Esophagus muscularis mucosa (tissue), 4 donors: Measurements from ENCODE around the gene COPS6.

ENCODE experiments used
- CTCF ChIP-seq, 3 experiments: fragments of 200-600 bp in 2 of 3; fragments of 450-650 bp in 1 of 3; sonication (generic) in 2 of 3; IDR thresholded peaks; one replicate each; pipeline ENCODE4 v1.5.1; 2017 to 2019; ENCODE audit warnings: antibody characterized with exemption in 3 of 3, mild to moderate bottlenecking in 2 of 3, moderate library complexity in 1 of 3
- EP300 ChIP-seq: sonication (generic); formaldehyde crosslinking; IDR thresholded peaks from one replicate; pipeline ENCODE4 v1.6.1; 2017; ENCODE audit warnings: antibody characterized with exemption
- POLR2A ChIP-seq: fragments of 450-650 bp; IDR thresholded peaks from one replicate; pipeline ENCODE4 v1.6.1; 2017; ENCODE audit warnings: antibody characterized with exemption, moderate library complexity, mild to moderate bottlenecking, low read depth

GRCh38 chr7:100071018-100071723 lies 17.6 kb upstream of the COPS6 start:
- TF ChIP-seq EP300, result no peak
- no peak for TF ChIP-seq POLR2A
- no peak for TF ChIP-seq CTCF (IDR thresholded peaks at IDR 0.05)
